MCF 10A (cell line): ENCODE data around the gene B9D1. TPM values are rescaled to one million over a fixed set of nuclear protein-coding genes. Genes with fewer than 3 reads are reported as not detected.

ENCODE experiments used
- BruUV-seq: library from RNA; stranded (reverse); fragments of 400-500 nt; replicated peaks from 2 replicates; lab custom pipeline; 2021; lab: Mats Ljungman, UMichigan
- CTCF ChIA-PET: fragments of 300-600 bp; sonication (Branson Sonifier 250); formaldehyde crosslinking; extraction: SDS; loops from one replicate; lab custom pipeline; 2021; ENCODE audit warnings: antibody characterized with exemption, inconsistent platforms; lab: Yijun Ruan, JAX
- POLR2A ChIA-PET: fragments of 300-600, 350-650 bp; sonication (Branson Sonifier 250); formaldehyde crosslinking; extraction: SDS; loops from one replicate; lab custom pipeline; 2020; ENCODE audit warnings: antibody characterized with exemption, inconsistent platforms; lab: Yijun Ruan, JAX
- DNase-seq: peaks from one replicate; pipeline ENCODE4 v3.0.0-alpha.2; 2018; ENCODE audit not compliant: unreplicated experiment
- H3K27ac Mint-ChIP-seq: one replicate; pipeline ENCODE4 v1.8.0; 2022; ENCODE audit warnings: mild to moderate bottlenecking, low read depth, mixed read lengths; ENCODE audit not compliant: unreplicated experiment
- H3K27me3 Mint-ChIP-seq: one replicate; pipeline ENCODE4 v1.8.0; 2022; ENCODE audit warnings: mixed read lengths; ENCODE audit not compliant: insufficient read depth, unreplicated experiment
- H3K36me3 Mint-ChIP-seq: one replicate; pipeline ENCODE4 v1.8.0; 2022; ENCODE audit warnings: mild to moderate bottlenecking, moderate library complexity, mixed read lengths; ENCODE audit not compliant: insufficient read depth, unreplicated experiment
- H3K4me1 Mint-ChIP-seq: one replicate; pipeline ENCODE4 v1.8.0; 2022; ENCODE audit warnings: mixed read lengths; ENCODE audit not compliant: insufficient read depth, unreplicated experiment
- H3K4me3 Mint-ChIP-seq: one replicate; pipeline ENCODE4 v1.8.0; 2022; ENCODE audit warnings: mild to moderate bottlenecking, moderate library complexity, mixed read lengths; ENCODE audit not compliant: unreplicated experiment
- H3K9me3 Mint-ChIP-seq: one replicate; pipeline ENCODE4 v1.8.0; 2022; ENCODE audit warnings: mixed read lengths; ENCODE audit not compliant: unreplicated experiment
- intact Hi-C: fragments of 100-400 bp; cut with micrococcal nuclease; formaldehyde crosslinking; loops from 2 replicates; pipeline ENCODE4 v1.14.1; 2022
- total RNA-seq: library from RNA; stranded (reverse); gene quantifications from 2 replicates; pipeline ENCODE4 v1.2.3, GENCODE V29; 2022
- TF ChIP-seq, protein P1 (sequence below): fragments of 200-600 bp; IDR thresholded peaks from one replicate; pipeline ENCODE4 v1.8.0; 2022; ENCODE audit warnings: antibody characterized with exemption, mild to moderate bottlenecking; ENCODE audit not compliant: unreplicated experiment

B9D1 gene
- total RNA-seq, 1 experiment from 2014 or later, result 33.0 TPM

DNA sequence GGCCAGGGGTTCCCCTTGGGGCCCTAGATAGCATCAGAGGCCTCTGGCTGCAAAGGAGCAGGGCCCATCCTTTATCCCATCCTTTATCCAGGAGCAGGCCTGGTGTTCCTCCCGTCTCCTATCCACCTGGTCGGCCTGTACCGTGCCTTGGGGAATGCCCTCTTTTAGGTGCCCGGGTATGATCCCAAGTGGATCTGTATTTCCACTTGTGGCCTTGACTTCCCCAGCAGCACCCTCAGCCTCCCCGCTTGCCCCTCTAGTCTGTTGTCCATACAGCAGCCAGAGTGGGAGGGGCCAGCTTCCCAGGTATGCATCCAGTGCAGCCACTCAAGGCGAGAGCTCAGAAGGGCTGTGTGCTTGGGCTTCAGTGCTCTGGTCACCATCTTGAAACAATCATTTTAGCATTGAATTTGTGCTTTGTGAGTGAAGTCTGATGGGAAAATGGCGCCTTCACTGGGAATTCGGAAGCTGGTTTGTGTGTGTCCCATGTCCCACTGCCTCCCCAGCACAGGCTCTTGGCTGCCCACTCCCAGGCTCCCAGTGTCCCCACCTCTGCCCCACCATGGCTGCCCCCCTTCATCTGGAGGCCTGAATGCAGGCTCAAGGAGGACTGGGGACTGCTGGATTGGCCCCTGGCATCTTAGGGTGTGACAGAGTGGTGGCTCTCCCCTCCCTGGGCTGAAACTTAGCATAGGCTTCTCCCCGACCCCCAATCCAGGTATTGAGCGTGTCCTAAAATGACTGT is 45.2 kb upstream of the B9D1 start:
- Mint-ChIP-seq H3K36me3 (peaks cover 5% of the 10 kb centered on the region), H3K4me1 (peaks cover 15% of the 10 kb centered on the region), H3K27me3 (no peaks in the 10 kb centered on the region), H3K9me3 (peaks cover 7% of the 10 kb centered on the region), H3K27ac (no peak overlapping the region), H3K4me3 (no peak overlapping the region)
- CTCF ChIA-PET, result no interaction called here
- TF ChIP-seq, protein P1, sequence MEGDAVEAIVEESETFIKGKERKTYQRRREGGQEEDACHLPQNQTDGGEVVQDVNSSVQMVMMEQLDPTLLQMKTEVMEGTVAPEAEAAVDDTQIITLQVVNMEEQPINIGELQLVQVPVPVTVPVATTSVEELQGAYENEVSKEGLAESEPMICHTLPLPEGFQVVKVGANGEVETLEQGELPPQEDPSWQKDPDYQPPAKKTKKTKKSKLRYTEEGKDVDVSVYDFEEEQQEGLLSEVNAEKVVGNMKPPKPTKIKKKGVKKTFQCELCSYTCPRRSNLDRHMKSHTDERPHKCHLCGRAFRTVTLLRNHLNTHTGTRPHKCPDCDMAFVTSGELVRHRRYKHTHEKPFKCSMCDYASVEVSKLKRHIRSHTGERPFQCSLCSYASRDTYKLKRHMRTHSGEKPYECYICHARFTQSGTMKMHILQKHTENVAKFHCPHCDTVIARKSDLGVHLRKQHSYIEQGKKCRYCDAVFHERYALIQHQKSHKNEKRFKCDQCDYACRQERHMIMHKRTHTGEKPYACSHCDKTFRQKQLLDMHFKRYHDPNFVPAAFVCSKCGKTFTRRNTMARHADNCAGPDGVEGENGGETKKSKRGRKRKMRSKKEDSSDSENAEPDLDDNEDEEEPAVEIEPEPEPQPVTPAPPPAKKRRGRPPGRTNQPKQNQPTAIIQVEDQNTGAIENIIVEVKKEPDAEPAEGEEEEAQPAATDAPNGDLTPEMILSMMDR, result no peak
- POLR2A ChIA-PET, result interaction anchor here (0.6 kb wide), 1 partner anchor 45 kb away, joined by 3 read pairs; the partner anchor contains the start of gene B9D1
- DNase-seq, result no peak
- intact Hi-C loops, result no loop called here
- no TSS peak for BruUV-seq

- intact Hi-C loops, result no loop called here
- Mint-ChIP-seq H3K27ac (no peak overlapping the region), H3K4me1 (peaks cover 10% of the 10 kb centered on the region), H3K27me3 (no peaks in the 10 kb centered on the region), H3K36me3 (no peaks in the 10 kb centered on the region), H3K4me3 (no peak overlapping the region), H3K9me3 (peaks cover 7% of the 10 kb centered on the region)
- ChIA-PET POLR2A (no interaction called here), CTCF (no interaction called here)
- BruUV-seq, result no TSS peak
- TF ChIP-seq, protein P1, result no peak
- DNase-seq, result no peak
These were observed 42.6 kb upstream of the B9D1 start for GRCh38 chr17:19405114-19405513.

GRCh38 chr17:19404264-19404663 is 41.7 kb upstream of the B9D1 start:
- CTCF ChIA-PET, result no interaction called here
- Mint-ChIP-seq H3K36me3 (no peaks in the 10 kb centered on the region), H3K4me1 (peaks cover 2% of the 10 kb centered on the region), H3K27ac (no peak overlapping the region), H3K9me3 (peaks cover 7% of the 10 kb centered on the region), H3K27me3 (no peaks in the 10 kb centered on the region), H3K4me3 (no peak overlapping the region)
- BruUV-seq, result no TSS peak
- TF ChIP-seq, protein P1, result no peak
- POLR2A ChIA-PET, result no interaction called here
- no peak for DNase-seq
- intact Hi-C loops, result no loop called here

DNA sequence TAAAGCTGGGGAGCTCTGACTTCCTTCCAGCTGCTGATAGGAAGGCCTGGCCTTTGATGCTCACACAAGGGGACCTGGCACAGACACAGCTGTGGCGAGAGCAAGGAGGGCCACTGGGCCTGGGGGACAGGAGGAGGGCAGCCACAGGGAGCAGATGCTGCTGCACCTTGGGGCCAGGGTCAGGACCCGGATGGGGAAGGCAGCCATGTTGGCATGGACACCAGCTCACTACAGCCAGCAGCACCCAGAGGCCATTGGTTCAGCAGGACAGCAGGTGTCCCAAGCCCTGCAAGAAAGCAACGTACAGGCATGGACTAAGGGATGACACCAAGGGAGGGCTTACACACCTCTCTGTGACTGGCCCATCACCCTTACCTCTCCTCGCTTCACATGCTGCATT is 40.5 kb upstream of the B9D1 start:
- BruUV-seq, result no TSS peak
- Mint-ChIP-seq H3K4me3 (no peak overlapping the region), H3K36me3 (no peaks in the 10 kb centered on the region), H3K27ac (no peak overlapping the region), H3K9me3 (peaks cover 7% of the 10 kb centered on the region), H3K27me3 (no peaks in the 10 kb centered on the region), H3K4me1 (peaks cover 9% of the 10 kb centered on the region)
- TF ChIP-seq, protein P1, result no peak
- ChIA-PET POLR2A (interaction anchor here (1.6 kb wide), 1 partner anchor 25 kb away, joined by 4 read pairs; no protein-coding TSS in a partner anchor), CTCF (interaction anchor here (2.0 kb wide), 1 partner anchor 44 kb away, joined by 5 read pairs; no protein-coding TSS in a partner anchor)
- intact Hi-C loops, result no loop called here
- DNase-seq, result no peak
